Measurements from ENCODE around the gene MAOB. TPM values are rescaled to one million over a fixed set of nuclear protein-coding genes. Genes with fewer than 3 reads are reported as not detected.

MAOB gene
- polyA plus RNA-seq, 2 donors = 1.6 to 7.5 TPM

DNA sequence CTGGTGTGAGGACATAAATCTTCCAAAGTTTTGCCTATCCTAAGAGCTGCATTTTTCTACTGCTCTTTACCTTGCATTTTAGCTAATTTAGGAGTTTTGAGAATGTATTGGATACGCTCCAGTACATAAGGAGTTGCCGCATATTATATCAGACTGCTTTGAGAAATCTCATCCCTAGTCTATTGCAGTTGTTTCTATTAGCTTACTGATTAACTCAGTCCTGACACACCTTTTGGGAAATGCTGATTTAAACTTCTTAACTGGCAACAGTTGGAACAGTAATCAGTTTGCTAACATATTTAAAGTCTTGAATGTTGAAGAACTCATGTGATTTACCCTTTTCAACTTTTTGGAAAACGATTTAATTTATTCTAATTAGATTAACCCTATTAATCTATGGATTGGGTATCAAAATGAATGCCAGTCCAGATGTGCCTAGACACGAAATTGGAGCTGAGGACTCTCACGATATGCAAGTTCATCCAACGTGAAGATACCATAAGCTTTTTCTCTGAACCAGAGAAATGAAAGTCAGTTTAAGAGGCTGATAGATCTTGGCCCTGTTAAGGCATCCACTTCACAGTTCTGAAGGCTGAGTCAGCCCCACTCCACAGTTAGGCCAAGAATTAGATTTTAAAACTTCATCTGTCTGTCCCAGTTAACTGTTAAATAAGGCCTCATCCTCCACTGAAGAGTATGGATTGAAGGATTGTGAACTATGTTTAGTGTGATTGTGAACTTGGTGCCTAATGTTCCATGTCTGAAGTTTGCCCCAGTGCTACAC, 136.1 kb downstream of the MAOB start:
- 57 to 67% methylated on average over 6 of the region's 6 CpGs for WGBS, 2 donors

GRCh38 chrX:43744284-43744683, 138.0 kb downstream of the MAOB start:
- peaks cover 0 to 3% of the 10 kb centered on the region in 2 donors for H3K4me1 ChIP-seq (ENCODE audit: control insufficient read depth in 2 of 2, insufficient read depth in 2 of 2, low read length in 1 of 2)
- H3K9me3 ChIP-seq (ENCODE audit: control insufficient read depth in 2 of 2, insufficient read depth in 1 of 2, low read depth in 1 of 2, low read length in 1 of 2) = no peaks in the 10 kb centered on the region
- 73 to 75% methylated on average over 3 of the region's 3 CpGs for WGBS, 2 donors
- no peak overlapping the region for H3K27ac ChIP-seq (ENCODE audit: low read depth in 2 of 2, low read length in 1 of 2)
- peaks cover 0 to 4% of the 10 kb centered on the region in 2 donors for H3K36me3 ChIP-seq (ENCODE audit: control insufficient read depth in 2 of 2, insufficient read depth in 2 of 2, low read length in 1 of 2)
- H3K4me3 ChIP-seq (ENCODE audit: low read depth in 1 of 2, low read length in 2 of 2) = no peak overlapping the region
- no peaks in the 10 kb centered on the region for H3K27me3 ChIP-seq (ENCODE audit: control insufficient read depth in 1 of 2, insufficient read depth in 2 of 2, low read length in 2 of 2)

More for the DNA sequence above, 136.1 kb downstream of the MAOB start:
- peaks cover 0 to 3% of the 10 kb centered on the region in 2 donors for H3K27me3 ChIP-seq (ENCODE audit: control insufficient read depth in 1 of 2, insufficient read depth in 2 of 2, low read length in 2 of 2)
- peaks cover 0 to 4% of the 10 kb centered on the region in 2 donors for H3K36me3 ChIP-seq (ENCODE audit: control insufficient read depth in 2 of 2, insufficient read depth in 2 of 2, low read length in 1 of 2)
- no peak overlapping the region for H3K27ac ChIP-seq (ENCODE audit: low read depth in 2 of 2, low read length in 1 of 2)
- H3K4me3 ChIP-seq (ENCODE audit: low read depth in 1 of 2, low read length in 2 of 2) = no peak overlapping the region
- H3K4me1 ChIP-seq (ENCODE audit: control insufficient read depth in 2 of 2, insufficient read depth in 2 of 2, low read length in 1 of 2) = peaks cover 0 to 3% of the 10 kb centered on the region in 2 donors
- no peaks in the 10 kb centered on the region for H3K9me3 ChIP-seq (ENCODE audit: control insufficient read depth in 2 of 2, insufficient read depth in 1 of 2, low read depth in 1 of 2, low read length in 1 of 2)

- Histone ChIP-seq H3K27me3 (ENCODE audit: control insufficient read depth in 1 of 2, insufficient read depth in 2 of 2, low read length in 2 of 2) (no peaks in the 10 kb centered on the region), H3K36me3 (ENCODE audit: control insufficient read depth in 2 of 2, insufficient read depth in 2 of 2, low read length in 1 of 2) (peaks cover 0 to 4% of the 10 kb centered on the region in 2 donors), H3K9me3 (ENCODE audit: control insufficient read depth in 2 of 2, insufficient read depth in 1 of 2, low read depth in 1 of 2, low read length in 1 of 2) (no peaks in the 10 kb centered on the region), H3K4me1 (ENCODE audit: control insufficient read depth in 2 of 2, insufficient read depth in 2 of 2, low read length in 1 of 2) (peaks cover 0 to 3% of the 10 kb centered on the region in 2 donors), H3K4me3 (ENCODE audit: low read depth in 1 of 2, low read length in 2 of 2) (no peak overlapping the region), H3K27ac (ENCODE audit: low read depth in 2 of 2, low read length in 1 of 2) (peak overlapping the region in 1 of 2 donors; percentile 6)
- WGBS, 2 donors = 56 to 57% methylated on average over 5 of the region's 5 CpGs
Observed at GRCh38 chrX:43743100-43743822, 139.0 kb downstream of the MAOB start.

DNA sequence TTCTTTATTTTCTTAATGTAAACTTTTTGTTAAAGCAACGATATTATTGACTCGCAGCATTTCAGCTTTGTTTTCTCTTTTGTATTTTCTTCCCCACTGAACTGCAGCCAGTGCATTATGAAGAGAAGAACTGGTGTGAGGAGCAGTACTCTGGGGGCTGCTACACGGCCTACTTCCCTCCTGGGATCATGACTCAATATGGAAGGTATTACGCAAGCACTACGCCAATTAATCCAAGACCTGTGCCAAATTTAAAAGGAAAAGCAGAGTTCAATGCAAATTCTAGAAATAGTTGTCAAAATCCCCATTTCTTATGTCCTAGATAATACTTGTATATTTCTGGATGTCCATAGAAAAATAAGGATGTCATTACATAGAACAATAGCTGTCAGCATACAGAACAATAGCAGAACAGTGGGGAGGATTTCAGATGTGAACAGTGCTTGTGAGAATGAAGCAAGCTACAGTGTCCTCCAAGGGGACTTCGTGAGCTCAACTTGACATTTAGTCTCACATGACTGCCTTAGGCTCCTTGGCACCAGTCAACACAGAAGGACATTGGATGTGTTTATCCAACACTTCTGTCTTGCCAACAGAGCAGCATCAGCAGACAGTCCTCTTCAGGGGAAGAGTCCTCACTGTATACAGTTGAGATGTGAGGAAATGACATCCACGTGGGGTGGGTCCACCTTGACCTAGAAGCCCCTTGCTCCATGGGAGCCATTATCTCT, 140.2 kb downstream of the MAOB start:
- H3K27ac ChIP-seq (ENCODE audit: low read depth in 2 of 2, low read length in 1 of 2) = peak overlapping the region; percentile 5 to 14
- H3K4me1 ChIP-seq (ENCODE audit: control insufficient read depth in 2 of 2, insufficient read depth in 2 of 2, low read length in 1 of 2) = peaks cover 0 to 3% of the 10 kb centered on the region in 2 donors
- H3K27me3 ChIP-seq (ENCODE audit: control insufficient read depth in 1 of 2, insufficient read depth in 2 of 2, low read length in 2 of 2) = no peaks in the 10 kb centered on the region
- 37 to 45% methylated on average over 7 of the region's 7 CpGs for WGBS, 2 donors
- H3K9me3 ChIP-seq (ENCODE audit: control insufficient read depth in 2 of 2, insufficient read depth in 1 of 2, low read depth in 1 of 2, low read length in 1 of 2) = no peaks in the 10 kb centered on the region
- H3K4me3 ChIP-seq (ENCODE audit: low read depth in 1 of 2, low read length in 2 of 2) = no peak overlapping the region
- H3K36me3 ChIP-seq (ENCODE audit: control insufficient read depth in 2 of 2, insufficient read depth in 2 of 2, low read length in 1 of 2) = peaks cover 0 to 4% of the 10 kb centered on the region in 2 donors

- Histone ChIP-seq H3K9me3 (ENCODE audit: control insufficient read depth in 2 of 2, insufficient read depth in 1 of 2, low read depth in 1 of 2, low read length in 1 of 2) (no peaks in the 10 kb centered on the region), H3K27ac (ENCODE audit: low read depth in 2 of 2, low read length in 1 of 2) (no peak overlapping the region), H3K36me3 (ENCODE audit: control insufficient read depth in 2 of 2, insufficient read depth in 2 of 2, low read length in 1 of 2) (no peaks in the 10 kb centered on the region), H3K4me1 (ENCODE audit: control insufficient read depth in 2 of 2, insufficient read depth in 2 of 2, low read length in 1 of 2) (no peaks in the 10 kb centered on the region), H3K27me3 (ENCODE audit: control insufficient read depth in 1 of 2, insufficient read depth in 2 of 2, low read length in 2 of 2) (peaks cover 0 to 5% of the 10 kb centered on the region in 2 donors), H3K4me3 (ENCODE audit: low read depth in 1 of 2, low read length in 2 of 2) (no peak overlapping the region)
- 70 to 83% methylated on average over 3 of the region's 3 CpGs for WGBS, 2 donors
Observed at GRCh38 chrX:43735957-43736356, 146.3 kb downstream of the MAOB start.

DNA sequence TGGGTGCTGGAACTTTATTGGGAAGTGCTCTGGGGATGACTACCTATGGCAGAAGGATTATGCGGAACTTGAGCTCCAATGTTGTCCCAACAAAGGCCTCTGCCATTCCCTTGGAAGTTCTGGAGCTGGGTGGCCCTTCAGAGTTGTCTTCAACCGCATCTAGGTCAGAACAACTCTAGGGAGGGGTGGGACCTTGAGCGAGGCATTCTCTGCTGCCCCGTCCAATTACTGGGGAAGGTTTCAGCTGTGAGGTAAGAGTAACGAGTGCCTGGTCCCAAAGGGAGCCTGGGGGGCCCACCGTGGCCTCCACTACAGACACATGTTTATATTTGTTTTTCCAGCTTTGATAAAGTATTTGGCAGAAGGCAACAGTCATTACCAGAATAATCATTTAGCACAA, 146.7 kb downstream of the MAOB start:
- 67 to 81% methylated on average over 6 of the region's 6 CpGs for whole genome bisulfite sequencing, 2 donors
- Histone ChIP-seq H3K9me3 (ENCODE audit: control insufficient read depth in 2 of 2, insufficient read depth in 1 of 2, low read depth in 1 of 2, low read length in 1 of 2) (no peaks in the 10 kb centered on the region), H3K27ac (ENCODE audit: low read depth in 2 of 2, low read length in 1 of 2) (no peak overlapping the region), H3K36me3 (ENCODE audit: control insufficient read depth in 2 of 2, insufficient read depth in 2 of 2, low read length in 1 of 2) (no peaks in the 10 kb centered on the region), H3K27me3 (ENCODE audit: control insufficient read depth in 1 of 2, insufficient read depth in 2 of 2, low read length in 2 of 2) (peaks cover 0 to 5% of the 10 kb centered on the region in 2 donors), H3K4me3 (ENCODE audit: low read depth in 1 of 2, low read length in 2 of 2) (no peak overlapping the region), H3K4me1 (ENCODE audit: control insufficient read depth in 2 of 2, insufficient read depth in 2 of 2, low read length in 1 of 2) (no peaks in the 10 kb centered on the region)

- 33 to 51% methylated on average over 1 of the region's 1 CpG for WGBS, 2 donors
- Histone ChIP-seq H3K27ac (ENCODE audit: low read depth in 2 of 2, low read length in 1 of 2) (no peak overlapping the region), H3K27me3 (ENCODE audit: control insufficient read depth in 1 of 2, insufficient read depth in 2 of 2, low read length in 2 of 2) (peaks cover 0 to 5% of the 10 kb centered on the region in 2 donors)
Observed at GRCh38 chrX:43734444-43734843, 147.8 kb downstream of the MAOB start.

DNA sequence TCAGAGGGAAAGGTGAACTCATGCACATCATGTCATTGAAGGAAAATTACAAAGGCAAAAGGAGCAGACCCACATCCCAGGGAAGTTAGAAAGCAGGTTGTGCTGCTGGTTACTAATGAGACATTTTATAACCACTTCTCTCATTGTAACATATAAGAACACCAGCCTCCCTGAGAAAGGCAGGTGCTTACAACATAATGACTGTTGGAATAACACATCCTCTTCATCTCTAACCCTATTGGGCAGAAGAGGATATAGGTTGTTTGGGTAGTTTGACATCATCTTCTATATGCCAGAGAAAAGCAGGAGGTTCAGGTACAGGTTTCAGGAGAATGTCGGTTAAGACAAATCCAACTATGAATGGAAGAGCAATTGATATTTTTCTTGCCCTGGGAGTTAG, 148.6 kb downstream of the MAOB start:
- Histone ChIP-seq H3K36me3 (ENCODE audit: control insufficient read depth in 2 of 2, insufficient read depth in 2 of 2, low read length in 1 of 2) (no peaks in the 10 kb centered on the region), H3K4me1 (ENCODE audit: control insufficient read depth in 2 of 2, insufficient read depth in 2 of 2, low read length in 1 of 2) (no peaks in the 10 kb centered on the region), H3K9me3 (ENCODE audit: control insufficient read depth in 2 of 2, insufficient read depth in 1 of 2, low read depth in 1 of 2, low read length in 1 of 2) (no peaks in the 10 kb centered on the region), H3K27ac (ENCODE audit: low read depth in 2 of 2, low read length in 1 of 2) (no peak overlapping the region), H3K4me3 (ENCODE audit: low read depth in 1 of 2, low read length in 2 of 2) (no peak overlapping the region), H3K27me3 (ENCODE audit: control insufficient read depth in 1 of 2, insufficient read depth in 2 of 2, low read length in 2 of 2) (peaks cover 0 to 8% of the 10 kb centered on the region in 2 donors)
- WGBS, 2 donors = 86 to 98% methylated on average over 1 of the region's 1 CpG

More at GRCh38 chrX:43734444-43734843, 147.8 kb downstream of the MAOB start:
- Histone ChIP-seq H3K4me3 (ENCODE audit: low read depth in 1 of 2, low read length in 2 of 2) (no peak overlapping the region), H3K9me3 (ENCODE audit: control insufficient read depth in 2 of 2, insufficient read depth in 1 of 2, low read depth in 1 of 2, low read length in 1 of 2) (no peaks in the 10 kb centered on the region), H3K4me1 (ENCODE audit: control insufficient read depth in 2 of 2, insufficient read depth in 2 of 2, low read length in 1 of 2) (no peaks in the 10 kb centered on the region), H3K36me3 (ENCODE audit: control insufficient read depth in 2 of 2, insufficient read depth in 2 of 2, low read length in 1 of 2) (no peaks in the 10 kb centered on the region)

DNA sequence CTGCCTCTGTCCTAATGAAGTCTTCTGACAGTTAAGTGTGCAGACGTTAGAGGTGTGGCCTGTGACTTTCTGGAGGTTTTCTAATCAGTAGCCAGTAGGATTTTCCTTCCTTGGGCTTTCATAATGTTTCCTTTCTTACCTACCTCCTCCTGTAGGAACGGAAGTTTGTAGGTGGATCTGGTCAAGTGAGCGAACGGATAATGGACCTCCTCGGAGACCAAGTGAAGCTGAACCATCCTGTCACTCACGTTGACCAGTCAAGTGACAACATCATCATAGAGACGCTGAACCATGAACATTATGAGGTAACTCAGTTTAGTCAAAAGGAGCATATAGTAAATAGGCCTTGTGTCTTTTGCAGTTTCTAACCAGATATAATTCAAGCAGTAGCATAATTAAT, 151.2 kb downstream of the MAOB start:
- no peaks in the 10 kb centered on the region for H3K36me3 ChIP-seq (ENCODE audit: control insufficient read depth in 2 of 2, insufficient read depth in 2 of 2, low read length in 1 of 2)
- H3K9me3 ChIP-seq (ENCODE audit: control insufficient read depth in 2 of 2, insufficient read depth in 1 of 2, low read depth in 1 of 2, low read length in 1 of 2) = no peaks in the 10 kb centered on the region
- no peak overlapping the region for H3K27ac ChIP-seq (ENCODE audit: low read depth in 2 of 2, low read length in 1 of 2)
- H3K27me3 ChIP-seq (ENCODE audit: control insufficient read depth in 1 of 2, insufficient read depth in 2 of 2, low read length in 2 of 2) = peaks cover 0 to 8% of the 10 kb centered on the region in 2 donors
- H3K4me1 ChIP-seq (ENCODE audit: control insufficient read depth in 2 of 2, insufficient read depth in 2 of 2, low read length in 1 of 2) = no peaks in the 10 kb centered on the region
- WGBS, 2 donors = 87 to 94% methylated on average over 7 of the region's 7 CpGs
- no peak overlapping the region for H3K4me3 ChIP-seq (ENCODE audit: low read depth in 1 of 2, low read length in 2 of 2)
